Neural progenitor cell (in vitro differentiated cells): ENCODE data around the gene CHST14.

Experiments
- CTCF ChIP-seq: fragments of 200-600 bp; sonication (generic); IDR thresholded peaks from 2 replicates; pipeline ENCODE4 v1.5.1; 2017; ENCODE audit warnings: antibody characterized with exemption, mild to moderate bottlenecking
- EZH2 ChIP-seq: fragments of 200-600 bp; sonication (generic); IDR thresholded peaks from 2 replicates; pipeline ENCODE4 v1.6.1; 2017; ENCODE audit warnings: antibody characterized with exemption, mild to moderate bottlenecking, moderate library complexity
- EZH2phosphoT487 ChIP-seq: fragments of 200-600 bp; sonication (generic); IDR thresholded peaks from 2 replicates; pipeline ENCODE4 v1.6.1; 2017; ENCODE audit warnings: antibody characterized with exemption

- TF ChIP-seq EZH2phosphoT487 (no peak), CTCF (no peak), EZH2 (no peak)
Observed at GRCh38 chr15:40511093-40511471, 40.3 kb downstream of the CHST14 start.
